Subcutaneous adipose tissue (tissue), 4 donors: ENCODE results near the gene PLAAT5. TPM values are rescaled to one million over a fixed set of nuclear protein-coding genes. Genes with fewer than 3 reads are reported as not detected.

ENCODE experiments used
- total RNA-seq, 4 donors: library from RNA; depleted of rRNA; stranded (reverse); fragments of >200 nt; gene quantifications; one replicate each; pipeline ENCODE4 v1.1.0, GENCODE V29; 2016
- TF ChIP-seq, protein P1 (sequence below): fragments of 450-650 bp; IDR thresholded peaks from one replicate; pipeline ENCODE4 v1.5.1; 2016; ENCODE audit warnings: low read depth, mild to moderate bottlenecking, control low read depth, antibody characterized with exemption, moderate library complexity

The PLAAT5 gene
- total RNA-seq, 4 donors from 2014 or later, result 38.2 to 59.5 (median 42.9) TPM

DNA sequence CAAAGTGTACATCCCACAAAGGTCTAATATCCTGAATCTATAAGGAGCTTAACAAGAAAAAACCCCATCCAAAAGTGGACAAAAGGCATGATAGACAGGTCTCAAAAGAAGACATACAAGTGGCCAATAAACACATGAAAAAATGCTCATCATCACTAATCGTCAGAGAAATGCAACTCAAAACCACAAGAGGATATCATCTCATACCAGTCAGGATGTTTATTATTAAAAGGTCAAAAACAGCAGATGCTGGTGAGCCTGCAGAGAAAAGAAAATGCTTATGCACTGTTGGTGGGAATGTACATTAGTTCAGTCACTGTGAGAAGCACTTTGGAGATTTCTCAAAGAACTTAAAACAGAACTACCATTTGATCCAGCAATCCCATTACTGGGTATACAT, 27.6 kb upstream of the PLAAT5 start:
- TF ChIP-seq, protein P1, sequence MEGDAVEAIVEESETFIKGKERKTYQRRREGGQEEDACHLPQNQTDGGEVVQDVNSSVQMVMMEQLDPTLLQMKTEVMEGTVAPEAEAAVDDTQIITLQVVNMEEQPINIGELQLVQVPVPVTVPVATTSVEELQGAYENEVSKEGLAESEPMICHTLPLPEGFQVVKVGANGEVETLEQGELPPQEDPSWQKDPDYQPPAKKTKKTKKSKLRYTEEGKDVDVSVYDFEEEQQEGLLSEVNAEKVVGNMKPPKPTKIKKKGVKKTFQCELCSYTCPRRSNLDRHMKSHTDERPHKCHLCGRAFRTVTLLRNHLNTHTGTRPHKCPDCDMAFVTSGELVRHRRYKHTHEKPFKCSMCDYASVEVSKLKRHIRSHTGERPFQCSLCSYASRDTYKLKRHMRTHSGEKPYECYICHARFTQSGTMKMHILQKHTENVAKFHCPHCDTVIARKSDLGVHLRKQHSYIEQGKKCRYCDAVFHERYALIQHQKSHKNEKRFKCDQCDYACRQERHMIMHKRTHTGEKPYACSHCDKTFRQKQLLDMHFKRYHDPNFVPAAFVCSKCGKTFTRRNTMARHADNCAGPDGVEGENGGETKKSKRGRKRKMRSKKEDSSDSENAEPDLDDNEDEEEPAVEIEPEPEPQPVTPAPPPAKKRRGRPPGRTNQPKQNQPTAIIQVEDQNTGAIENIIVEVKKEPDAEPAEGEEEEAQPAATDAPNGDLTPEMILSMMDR, result no peak

DNA sequence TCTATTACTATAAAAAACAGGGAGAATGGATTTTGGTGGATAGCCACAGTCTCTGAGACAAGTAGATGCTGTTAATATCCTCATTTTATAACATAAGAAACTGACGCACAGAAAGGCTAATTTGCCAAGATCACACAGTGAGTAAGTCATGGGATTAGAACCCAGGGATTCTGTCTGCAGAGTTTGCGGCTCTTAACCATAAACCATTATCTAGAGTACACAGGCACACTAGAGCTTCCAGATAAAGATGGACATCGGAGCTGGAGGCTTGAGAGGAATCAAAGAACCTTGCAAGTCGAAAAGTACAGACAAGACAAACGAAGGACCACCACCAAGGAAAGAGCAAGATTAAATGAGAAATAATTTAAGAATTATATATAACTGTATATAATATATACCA, 26.2 kb upstream of the PLAAT5 start:
- TF ChIP-seq, protein P1, result no peak

DNA sequence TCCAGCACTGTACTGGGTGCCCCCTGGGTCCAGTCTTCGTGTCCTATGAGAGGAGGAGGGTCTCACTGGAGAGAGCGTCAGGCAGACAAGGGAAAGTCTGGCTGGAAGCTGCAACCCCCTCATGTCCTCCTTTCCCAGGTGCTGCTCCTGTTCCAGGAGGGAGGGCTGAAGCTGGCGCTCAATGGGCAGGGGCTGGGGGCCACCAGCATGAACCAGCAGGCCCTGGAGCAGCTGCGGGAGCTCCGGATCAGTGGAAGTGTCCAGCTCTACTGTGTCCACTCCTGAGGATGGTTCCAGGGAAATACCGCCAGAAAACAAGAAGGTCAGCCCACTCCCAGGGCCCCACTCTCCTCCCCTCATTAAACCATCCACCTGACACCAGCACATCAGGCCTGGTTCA, 25.1 kb upstream of the PLAAT5 start:
- TF ChIP-seq, protein P1, result no peak

DNA sequence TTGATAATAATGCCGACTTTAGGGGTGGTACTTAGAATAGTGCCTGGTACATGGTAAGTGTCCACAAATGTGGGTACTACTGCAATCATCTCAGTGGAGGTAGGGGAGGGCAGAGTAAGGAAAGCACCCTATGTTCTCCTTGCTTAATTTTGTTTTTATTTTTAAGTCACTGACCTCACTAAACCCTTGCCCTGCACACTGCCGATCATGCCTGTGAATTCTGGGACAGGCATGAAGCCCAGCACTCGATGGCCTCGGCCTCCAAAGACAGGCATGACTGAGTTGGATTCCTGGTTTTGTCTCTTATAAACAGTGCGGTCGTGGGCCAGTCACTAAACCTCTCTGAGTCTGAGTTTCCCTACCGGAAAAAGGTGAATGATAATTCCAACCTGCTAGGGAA, 21.8 kb upstream of the PLAAT5 start:
- TF ChIP-seq, protein P1, result no peak

DNA sequence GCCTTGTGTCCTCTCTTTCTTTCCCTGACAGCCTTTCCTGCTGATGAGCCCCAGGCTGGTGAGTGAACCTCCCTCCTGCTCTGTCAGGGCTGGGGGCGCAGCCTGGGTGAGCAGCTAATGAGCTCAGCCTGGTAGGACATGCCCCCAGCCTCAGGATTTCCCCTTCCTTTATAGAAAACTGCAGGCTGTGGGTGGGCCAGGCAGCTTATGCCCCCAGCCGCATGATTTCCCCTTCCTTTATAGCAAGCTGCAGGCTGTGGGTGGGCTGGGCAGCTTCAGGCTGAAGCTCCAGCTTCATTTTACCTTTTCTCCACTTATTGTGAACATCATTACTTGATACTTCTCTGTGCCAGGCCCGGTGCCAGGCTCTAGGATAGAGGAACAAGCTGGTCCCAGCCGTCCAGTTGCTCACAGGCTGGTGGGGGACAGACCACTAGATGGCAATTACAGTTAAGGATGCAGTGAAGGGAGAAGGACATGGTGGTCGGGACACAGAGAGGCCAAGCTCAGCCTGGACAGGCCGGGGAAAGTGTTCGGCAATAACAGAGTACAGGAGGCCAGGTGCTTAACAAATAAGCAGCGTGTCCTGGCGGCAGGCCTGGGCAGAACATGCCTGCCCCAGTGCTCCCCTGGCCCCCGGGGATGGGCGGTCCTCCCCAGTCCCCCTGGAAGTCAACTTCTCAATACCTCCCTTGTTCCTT, 20.2 kb upstream of the PLAAT5 start:
- TF ChIP-seq, protein P1, result no peak

DNA sequence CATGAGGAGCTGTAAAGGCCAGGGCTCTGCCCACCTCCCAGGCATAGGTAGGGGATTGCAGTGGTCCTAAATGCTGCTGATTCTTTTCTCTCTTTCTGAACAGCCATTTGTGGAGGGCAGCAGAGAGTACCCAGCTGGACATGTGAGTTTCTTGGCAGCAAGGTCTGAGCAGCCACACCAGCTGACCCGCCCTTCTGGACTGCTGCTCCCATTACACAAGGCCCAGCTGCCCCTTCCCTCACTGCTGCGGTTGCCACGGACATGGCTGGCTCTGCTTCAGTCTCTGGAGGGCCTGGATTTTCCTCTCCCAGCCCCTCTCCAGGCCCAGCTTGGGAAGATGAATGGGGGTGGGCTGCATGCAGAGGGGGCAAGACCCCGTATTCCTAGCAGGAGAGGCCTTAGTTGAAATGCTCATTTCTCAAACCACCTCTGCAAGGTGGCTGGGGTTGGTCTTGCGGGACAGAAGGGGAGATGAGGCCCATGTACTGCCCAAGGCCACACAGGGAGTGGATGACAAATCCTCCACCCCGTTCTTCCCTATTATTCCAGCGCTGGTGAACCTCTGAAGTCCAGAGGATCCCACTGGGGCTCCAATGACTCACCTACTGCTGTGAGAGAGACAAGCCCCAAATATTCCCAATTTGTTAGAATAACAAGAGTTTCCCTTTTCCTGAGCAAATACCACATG, 19.5 kb upstream of the PLAAT5 start:
- TF ChIP-seq, protein P1, result no peak

DNA sequence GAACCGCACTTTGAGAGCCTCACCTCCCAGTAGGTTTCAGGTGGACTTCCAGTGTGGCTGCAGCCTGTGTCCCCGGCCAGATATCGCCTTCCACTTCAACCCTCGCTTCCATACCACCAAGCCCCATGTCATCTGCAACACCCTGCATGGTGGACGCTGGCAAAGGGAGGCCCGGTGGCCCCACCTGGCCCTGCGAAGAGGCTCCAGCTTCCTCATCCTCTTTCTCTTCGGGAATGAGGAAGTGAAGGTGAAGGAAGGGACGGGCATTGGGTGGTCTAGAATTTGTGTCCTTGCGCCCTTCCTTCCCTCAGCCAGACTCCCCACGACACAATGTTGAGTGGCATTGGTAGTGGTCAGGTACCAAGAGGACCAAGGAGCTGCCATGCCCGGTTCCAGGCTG, 17.8 kb upstream of the PLAAT5 start:
- TF ChIP-seq, protein P1, result no peak
